ENCODE data around the gene CTNND2.

Gene CTNND2

GRCh38 chr5:11174591-11174990, 729.7 kb downstream of the CTNND2 start:
- DNase-seq (ENCODE audit: low read depth), result no peak

GRCh38 chr5:11172484-11172883, 731.8 kb downstream of the CTNND2 start:
- DNase-seq (ENCODE audit: low read depth), result no peak

GRCh38 chr5:11171236-11171635, 733.0 kb downstream of the CTNND2 start:
- DNase-seq (ENCODE audit: low read depth), result no peak

GRCh38 chr5:11166923-11167322, 737.3 kb downstream of the CTNND2 start:
- DNase-seq (ENCODE audit: low read depth), result no peak

GRCh38 chr5:11164531-11165294, 739.5 kb downstream of the CTNND2 start:
- DNase-seq (ENCODE audit: low read depth), result no peak

- DNase-seq (ENCODE audit: low read depth), result no peak
Measured at GRCh38 chr5:11157132-11157531, 747.1 kb downstream of the CTNND2 start.

- no peak for DNase-seq (ENCODE audit: low read depth)
Measured at GRCh38 chr5:11153670-11154382, 750.4 kb downstream of the CTNND2 start.

- DNase-seq (ENCODE audit: low read depth), result no peak
Measured at GRCh38 chr5:11152368-11152767, 751.9 kb downstream of the CTNND2 start.

GRCh38 chr5:11150976-11151375, 753.3 kb downstream of the CTNND2 start:
- no peak for DNase-seq (ENCODE audit: low read depth)

GRCh38 chr5:11148810-11149539, 755.3 kb downstream of the CTNND2 start:
- DNase-seq (ENCODE audit: low read depth), result no peak

GRCh38 chr5:11146171-11146570, 758.1 kb downstream of the CTNND2 start:
- no peak for DNase-seq (ENCODE audit: low read depth)

- no peak for DNase-seq (ENCODE audit: low read depth)
Measured at GRCh38 chr5:11143456-11144267, 760.6 kb downstream of the CTNND2 start.

- no peak for DNase-seq (ENCODE audit: low read depth)
Measured at GRCh38 chr5:11139217-11139865, 764.9 kb downstream of the CTNND2 start.

- no peak for DNase-seq (ENCODE audit: low read depth)
Measured at GRCh38 chr5:11130131-11130530, 774.1 kb downstream of the CTNND2 start.

- DNase-seq (ENCODE audit: low read depth), result no peak
Measured at GRCh38 chr5:11128021-11128420, 776.2 kb downstream of the CTNND2 start.

GRCh38 chr5:11126844-11127243, 777.4 kb downstream of the CTNND2 start:
- DNase-seq (ENCODE audit: low read depth), result no peak

GRCh38 chr5:11121885-11122284, 782.4 kb downstream of the CTNND2 start:
- DNase-seq (ENCODE audit: low read depth), result no peak

- DNase-seq (ENCODE audit: low read depth), result no peak
Measured at GRCh38 chr5:11110128-11110527, 794.1 kb downstream of the CTNND2 start.

- DNase-seq (ENCODE audit: low read depth), result no peak
Measured at GRCh38 chr5:11105696-11106095, 798.5 kb downstream of the CTNND2 start.

- no peak for DNase-seq (ENCODE audit: low read depth)
Measured at GRCh38 chr5:11104651-11105112, 799.6 kb downstream of the CTNND2 start.

- no peak for DNase-seq (ENCODE audit: low read depth)
Measured at GRCh38 chr5:11104210-11104609, 800.0 kb downstream of the CTNND2 start.
